Muscle of leg (tissue), 11 donors: ENCODE measurements around the gene CFAP300. TPM values are rescaled to one million over a fixed set of nuclear protein-coding genes. Genes with fewer than 3 reads are reported as not detected.

Experiments
- DNase-seq: peaks from one replicate; pipeline ENCODE4 v3.0.0; 2013
- H3K27ac ChIP-seq: one replicate; pipeline ENCODE4 v1.5.1; 2013; ENCODE audit warnings: mild to moderate bottlenecking, low read length, control low read depth
- H3K27me3 ChIP-seq: one replicate; pipeline ENCODE4 v1.6.1; 2013; ENCODE audit warnings: low read length; ENCODE audit not compliant: control insufficient read depth, insufficient read depth
- H3K36me3 ChIP-seq: one replicate; pipeline ENCODE4 v1.6.1; 2013; ENCODE audit warnings: low read length; ENCODE audit not compliant: control insufficient read depth, insufficient read depth
- H3K4me1 ChIP-seq: one replicate; pipeline ENCODE4 v1.6.1; 2013; ENCODE audit warnings: low read length; ENCODE audit not compliant: control insufficient read depth, insufficient read depth
- H3K4me3 ChIP-seq: one replicate; pipeline ENCODE4 v1.5.1; 2013; ENCODE audit warnings: low read length, control low read depth
- H3K9me3 ChIP-seq: replicated peaks from 2 replicates; pipeline ENCODE4 v1.6.1; 2013; ENCODE audit warnings: low read depth, low read length; ENCODE audit not compliant: control insufficient read depth
- WGBS: methylation state at CpG from one replicate; pipeline ENCODE4 v1.1.5; 2013; ENCODE audit warnings: missing lambda C conversion rate; ENCODE audit not compliant: insufficient coverage; 5-methylcytosine and 5-hydroxymethylcytosine counted together
- polyA plus RNA-seq, 8 donors: library from polyadenylated mRNA; unstranded; fragments of 120-200 nt; gene quantifications; one replicate each; pipeline versions ENCODE4 v1.2.1 to v1.2.3, GENCODE V29; 2013; ENCODE audit warnings: inconsistent platforms in 1 of 8, low replicate concordance in 1 of 8; ENCODE audit not compliant: insufficient read length in 8 of 8, insufficient read depth in 1 of 8
- total RNA-seq: library from RNA; stranded (reverse); fragments of 120-200 nt; gene quantifications from one replicate; pipeline ENCODE4 v1.2.4, GENCODE V29; 2013

The CFAP300 gene
- total and polyA plus RNA-seq, 9 donors, result 1.6 to 4.2 (median 2.3) TPM

GRCh38 chr11:102071497-102072472 lies 24.5 kb downstream of the CFAP300 start:
- WGBS, result no CpG with 5 or more reads among the region's 1 CpG
- DNase-seq, result no peak

GRCh38 chr11:102073253-102073652 lies 26.0 kb downstream of the CFAP300 start:
- 94% methylated on average over 2 of the region's 2 CpGs for WGBS
- peaks cover 22% of the 10 kb centered on the region for H3K9me3 ChIP-seq
- H3K27me3 ChIP-seq, result no peaks in the 10 kb centered on the region
- H3K4me1 ChIP-seq, result no peaks in the 10 kb centered on the region
- DNase-seq, result no peak
- no peaks in the 10 kb centered on the region for H3K36me3 ChIP-seq
- H3K4me3 ChIP-seq, result no peak overlapping the region
- no peak overlapping the region for H3K27ac ChIP-seq

More at GRCh38 chr11:102071497-102072472, 24.5 kb downstream of the CFAP300 start:
- no peak overlapping the region for H3K27ac ChIP-seq
- H3K27me3 ChIP-seq, result no peaks in the 10 kb centered on the region
- H3K9me3 ChIP-seq, result peaks cover 22% of the 10 kb centered on the region
- H3K4me1 ChIP-seq, result no peaks in the 10 kb centered on the region
- no peak overlapping the region for H3K4me3 ChIP-seq
- H3K36me3 ChIP-seq, result no peaks in the 10 kb centered on the region

GRCh38 chr11:102079625-102080024 lies 32.4 kb downstream of the CFAP300 start:
- no peaks in the 10 kb centered on the region for H3K36me3 ChIP-seq
- no peak for DNase-seq
- H3K4me3 ChIP-seq, result no peak overlapping the region
- no peaks in the 10 kb centered on the region for H3K27me3 ChIP-seq
- H3K9me3 ChIP-seq, result no peaks in the 10 kb centered on the region
- H3K4me1 ChIP-seq, result no peaks in the 10 kb centered on the region
- H3K27ac ChIP-seq, result no peak overlapping the region

- Histone ChIP-seq H3K27ac (no peak overlapping the region), H3K27me3 (no peaks in the 10 kb centered on the region), H3K4me3 (no peak overlapping the region), H3K36me3 (no peaks in the 10 kb centered on the region), H3K9me3 (no peaks in the 10 kb centered on the region), H3K4me1 (no peaks in the 10 kb centered on the region)
- WGBS, result 66% methylated on average over 4 of the region's 7 CpGs
- no peak for DNase-seq
Measured at GRCh38 chr11:102081313-102081712, 34.1 kb downstream of the CFAP300 start.

- no peaks in the 10 kb centered on the region for H3K36me3 ChIP-seq
- H3K9me3 ChIP-seq, result no peaks in the 10 kb centered on the region
- no peaks in the 10 kb centered on the region for H3K27me3 ChIP-seq
- no peak for DNase-seq
- no peaks in the 10 kb centered on the region for H3K4me1 ChIP-seq
- no peak overlapping the region for H3K27ac ChIP-seq
- WGBS, result 94% methylated on average over 2 of the region's 7 CpGs
- no peak overlapping the region for H3K4me3 ChIP-seq
Measured at GRCh38 chr11:102085864-102086551, 38.8 kb downstream of the CFAP300 start.

- Histone ChIP-seq H3K36me3 (no peaks in the 10 kb centered on the region), H3K9me3 (no peaks in the 10 kb centered on the region), H3K27ac (no peak overlapping the region), H3K4me1 (no peaks in the 10 kb centered on the region), H3K27me3 (no peaks in the 10 kb centered on the region), H3K4me3 (no peak overlapping the region)
- no peak for DNase-seq
- WGBS, result no CpG with 5 or more reads among the region's 1 CpG
Measured at GRCh38 chr11:102097186-102097585, 49.9 kb downstream of the CFAP300 start.

- Histone ChIP-seq H3K4me1 (no peaks in the 10 kb centered on the region), H3K27me3 (no peaks in the 10 kb centered on the region), H3K36me3 (no peaks in the 10 kb centered on the region), H3K4me3 (no peak overlapping the region), H3K9me3 (no peaks in the 10 kb centered on the region), H3K27ac (no peak overlapping the region)
- 90% methylated on average over 2 of the region's 2 CpGs for WGBS
- DNase-seq, result no peak
Measured at GRCh38 chr11:102099755-102100154, 52.5 kb downstream of the CFAP300 start.

- peaks cover 3% of the 10 kb centered on the region for H3K4me1 ChIP-seq
- peak overlapping the region; percentile 95 for H3K27ac ChIP-seq
- no peaks in the 10 kb centered on the region for H3K9me3 ChIP-seq
- WGBS, result 40% methylated on average over 1 of the region's 3 CpGs
- no peaks in the 10 kb centered on the region for H3K36me3 ChIP-seq
- H3K4me3 ChIP-seq, result no peak overlapping the region
- no peak for DNase-seq
- no peaks in the 10 kb centered on the region for H3K27me3 ChIP-seq
Measured at GRCh38 chr11:102108734-102109440, 61.6 kb downstream of the CFAP300 start.

- under 1% methylated on average over 97 of the region's 104 CpGs for WGBS
- peak within 1 kb of the TSS; percentile 87 for H3K4me3 ChIP-seq
Measured at GRCh38 chr11:102109896-102110760, 62.9 kb downstream of the CFAP300 start, which contains the start of gene YAP1. YAP1 (plus strand) TSS chr11:102110447; CDS start chr11:102110849, 402 bp downstream.

More at GRCh38 chr11:102109896-102110760, 62.9 kb downstream of the CFAP300 start, which contains the start of gene YAP1:
- Histone ChIP-seq H3K9me3 (no peaks in the 10 kb centered on the region), H3K27me3 (no peaks in the 10 kb centered on the region), H3K36me3 (no peaks in the 10 kb centered on the region), H3K27ac (peak within 1 kb of the TSS; percentile 99), H3K4me1 (peaks cover 3% of the 10 kb centered on the region)
- peak; percentile 99 for DNase-seq
